GM18511 (cell line): Measurements from ENCODE around the gene COPB2.
A peak's percentile ranks its signal among the peaks of the same experiment; 100 is the strongest.
"Not testable (repeated sequence)": the region's sequence is repeated elsewhere in the genome, so short reads cannot be mapped to it uniquely, and the experiment has no call there.

Experiments used
- ATAC-seq: cut with Tn5 transposase; IDR thresholded peaks from one replicate; pipeline ENCODE4 v1.9.1; 2021; ENCODE audit warnings: mild to moderate bottlenecking, moderate library complexity; ENCODE audit not compliant: unreplicated experiment

The COPB2 gene

DNA sequence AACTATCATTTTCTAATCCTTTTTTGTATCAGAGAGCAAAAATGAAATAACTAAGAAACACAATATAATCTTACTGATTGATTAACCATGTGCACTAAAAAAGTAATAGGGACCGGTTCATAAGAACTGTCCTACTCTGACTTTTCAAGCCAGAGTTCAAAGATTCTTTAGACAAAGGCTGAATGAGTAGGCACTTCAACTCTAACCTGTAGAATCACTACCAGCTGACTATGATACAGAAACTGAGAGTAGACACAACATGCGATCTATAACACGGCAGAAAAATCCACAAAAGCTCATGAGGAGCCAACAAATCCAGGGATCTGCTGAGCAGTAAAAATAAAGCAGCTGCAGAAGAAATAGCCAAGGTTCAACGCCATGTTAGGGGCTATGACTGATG, 8.9 kb downstream of the COPB2 start:
- no peak for ATAC-seq

DNA sequence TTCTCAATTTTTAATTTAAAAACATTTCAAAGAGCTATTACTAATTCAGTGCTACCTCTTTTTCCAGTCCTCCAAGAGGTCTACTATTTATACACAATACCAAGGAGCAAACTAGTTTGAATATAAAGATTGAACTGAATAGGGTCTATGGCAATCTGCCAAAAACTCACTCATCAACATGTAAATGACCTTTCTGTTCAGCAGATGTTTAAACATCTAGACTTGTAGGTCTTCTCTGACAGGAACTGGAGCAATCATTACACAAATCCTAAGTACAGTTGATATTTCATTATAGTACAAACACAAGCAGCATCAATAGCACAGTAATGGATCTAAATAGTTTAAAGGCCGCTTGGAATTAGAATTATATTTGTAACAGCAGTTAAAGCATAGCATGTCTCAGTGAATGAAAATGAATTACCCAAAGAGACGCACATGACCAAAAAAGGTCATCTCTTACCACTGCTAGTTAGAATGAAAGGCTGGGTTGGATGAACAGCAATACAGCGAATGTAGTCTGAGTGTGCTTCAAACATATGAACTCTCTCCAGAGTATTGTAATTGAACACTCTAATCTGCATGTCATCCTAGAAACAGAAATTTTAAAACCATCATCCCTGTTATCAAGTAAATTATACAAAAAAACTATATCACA, 10.7 kb downstream of the COPB2 start:
- ATAC-seq = no peak

DNA sequence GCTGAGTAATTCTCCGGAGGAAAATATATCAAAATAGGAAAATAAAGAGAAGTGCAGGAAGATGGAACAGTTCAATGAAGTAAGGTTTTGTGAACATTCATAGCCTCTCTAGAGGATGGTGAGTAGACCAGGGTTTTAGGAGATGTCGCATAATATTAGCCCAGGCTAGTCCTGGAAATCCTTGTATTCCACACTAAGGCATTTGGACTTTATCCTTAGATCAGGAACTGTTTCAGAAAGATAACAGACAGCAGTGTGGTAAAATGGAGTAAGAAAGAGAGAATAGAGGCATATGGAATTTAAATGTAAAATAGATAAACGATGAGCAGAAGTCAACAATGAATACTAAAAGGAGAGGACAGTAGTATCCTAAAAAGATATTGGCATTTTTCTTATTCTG, 12.1 kb downstream of the COPB2 start:
- ATAC-seq = no peak

DNA sequence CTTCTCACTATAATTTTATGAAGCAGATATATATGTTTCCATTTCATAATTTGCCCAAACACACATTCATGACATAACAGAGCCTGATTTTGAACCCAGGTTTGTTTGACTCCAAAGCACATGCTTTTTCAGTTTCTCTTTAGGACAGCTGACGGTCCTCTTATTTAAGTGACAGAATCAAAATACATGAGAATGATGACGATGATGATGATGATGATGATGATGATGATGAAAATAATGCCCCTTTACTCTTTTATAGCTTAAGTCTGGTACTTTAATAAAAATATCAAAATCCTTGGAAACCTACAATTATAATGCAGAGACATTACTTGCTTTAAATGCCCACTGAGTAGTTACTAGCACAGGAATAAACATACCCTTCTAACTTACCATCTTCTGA, 15.3 kb downstream of the COPB2 start:
- ATAC-seq = no peak

DNA sequence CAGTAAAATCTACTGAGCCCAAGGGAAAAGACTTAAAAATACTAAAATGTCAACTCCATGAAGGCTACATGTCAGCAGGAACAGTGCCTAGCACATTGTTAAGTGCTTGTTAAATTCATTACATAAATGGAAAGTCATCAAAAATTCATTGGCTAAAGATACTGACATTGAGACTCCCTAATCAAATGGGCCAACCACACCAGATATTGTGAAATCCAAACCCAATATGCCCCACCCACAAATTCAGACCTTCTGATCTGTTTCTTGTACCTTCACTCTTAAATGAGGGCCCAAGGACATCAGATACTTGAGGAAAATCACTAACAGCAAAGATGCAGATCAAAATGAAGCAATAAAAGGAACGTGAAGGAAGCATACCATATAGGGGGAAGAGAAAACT, 24.9 kb downstream of the COPB2 start:
- ATAC-seq = no peak

DNA sequence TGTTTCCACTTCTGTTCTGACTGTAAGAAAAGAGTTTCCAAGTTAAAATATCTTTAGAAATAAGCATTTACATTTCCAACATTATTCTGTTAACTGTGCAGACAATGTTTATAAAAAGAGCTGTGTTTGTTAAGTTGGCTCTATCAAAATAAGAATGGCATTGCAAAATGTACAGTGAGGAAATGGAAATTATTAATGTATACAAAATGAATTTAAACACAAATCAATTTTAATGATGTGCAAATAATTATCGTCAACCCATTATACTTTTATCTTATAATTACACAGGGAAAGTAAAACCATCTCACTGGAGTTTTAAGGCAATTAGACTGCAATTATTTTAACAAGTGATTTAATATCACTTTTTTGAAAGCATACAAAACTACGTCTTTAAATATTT, 28.2 kb downstream of the COPB2 start:
- no peak for ATAC-seq

DNA sequence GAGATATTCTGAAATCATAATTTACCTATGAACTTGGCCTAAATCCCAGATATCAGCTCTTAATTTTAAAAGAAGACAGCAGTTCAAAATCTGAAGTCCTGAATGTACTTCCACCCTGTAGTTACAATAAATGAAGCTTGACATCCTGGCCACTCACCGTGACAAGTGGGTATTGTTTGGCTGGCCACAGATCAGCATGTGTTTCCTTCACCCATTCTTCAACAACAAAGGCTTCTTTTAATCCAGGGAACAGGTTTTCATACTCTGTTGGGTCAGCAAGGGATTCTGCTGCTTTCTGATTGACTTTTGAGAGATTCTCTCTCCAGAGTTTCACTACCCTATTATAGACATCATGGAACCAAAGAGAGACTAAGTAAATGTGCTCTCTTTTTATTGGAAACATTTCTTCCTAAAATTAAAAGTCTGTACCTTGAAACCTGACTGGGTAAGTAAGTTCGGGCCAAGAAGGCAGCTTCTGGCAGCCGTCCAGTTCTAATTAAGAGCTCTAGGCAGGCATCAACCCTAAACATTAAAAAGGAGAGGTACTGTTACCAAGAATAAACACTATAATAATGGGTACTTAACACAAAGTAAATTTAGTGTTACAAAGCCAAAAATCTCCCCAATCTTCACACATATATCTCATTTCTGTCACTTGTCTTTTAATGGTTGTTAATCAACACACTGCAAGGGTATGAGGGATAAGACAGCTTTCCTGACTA, 30.4 kb downstream of the COPB2 start:
- ATAC-seq = no peak

DNA sequence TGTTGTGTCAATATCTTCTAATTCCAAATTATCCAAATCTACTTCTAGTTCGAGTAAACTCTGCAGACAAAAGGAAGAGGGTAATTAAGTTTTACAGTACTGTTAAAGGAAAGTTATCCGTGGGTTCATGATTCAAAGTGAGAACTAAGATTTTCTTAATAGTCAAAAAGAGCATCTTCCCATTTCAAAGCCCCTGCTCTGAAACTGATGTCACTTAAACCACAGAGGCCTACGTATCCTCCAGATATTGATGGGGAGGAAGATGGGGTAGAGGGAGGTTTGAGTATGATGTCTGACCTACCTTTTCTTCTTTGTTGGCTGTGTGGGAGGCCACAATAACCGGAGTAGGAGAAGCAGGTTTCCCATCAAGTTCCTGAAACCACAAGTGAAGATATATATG, 31.5 kb downstream of the COPB2 start:
- ATAC-seq = peak; percentile 59

DNA sequence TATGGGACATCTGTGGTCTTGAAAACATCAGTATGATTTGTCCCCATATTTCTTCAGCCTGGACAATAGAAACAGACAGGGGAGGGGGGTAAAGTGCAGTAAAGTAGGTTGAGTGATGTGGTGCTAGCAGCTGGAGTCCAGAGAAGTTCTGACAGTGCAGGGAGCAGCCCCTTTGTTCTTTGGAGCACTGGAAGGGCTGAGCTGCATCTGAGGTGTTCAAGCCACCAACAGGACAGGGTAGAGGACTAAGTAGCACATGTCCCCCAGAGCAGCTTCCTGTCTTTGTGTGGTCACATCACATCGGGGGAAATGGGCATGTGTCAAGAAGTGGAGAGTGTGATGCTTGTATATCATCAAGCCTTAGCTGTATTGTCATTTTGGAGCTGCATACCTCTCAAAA, 33.6 kb downstream of the COPB2 start:
- ATAC-seq = no peak

DNA sequence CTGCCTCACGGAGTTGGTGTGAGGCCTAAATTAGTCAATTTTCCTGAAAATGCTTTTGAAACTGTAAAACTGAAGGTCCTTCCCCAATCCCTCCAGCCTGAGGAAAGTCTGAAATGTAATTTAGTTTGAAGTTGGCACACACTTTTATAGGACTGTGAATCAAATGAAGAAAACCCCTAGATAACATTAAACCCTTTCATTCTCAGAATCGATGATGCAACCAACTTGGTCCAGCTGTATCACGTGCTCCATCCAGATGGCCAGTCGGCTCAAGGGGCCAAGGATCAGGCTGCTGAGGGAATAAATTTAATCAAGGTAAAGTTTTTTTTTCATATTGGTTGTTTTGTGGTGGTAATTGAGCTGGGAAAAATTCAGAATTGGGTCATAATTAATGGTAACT, 34.0 kb downstream of the COPB2 start:
- ATAC-seq = no peak

DNA sequence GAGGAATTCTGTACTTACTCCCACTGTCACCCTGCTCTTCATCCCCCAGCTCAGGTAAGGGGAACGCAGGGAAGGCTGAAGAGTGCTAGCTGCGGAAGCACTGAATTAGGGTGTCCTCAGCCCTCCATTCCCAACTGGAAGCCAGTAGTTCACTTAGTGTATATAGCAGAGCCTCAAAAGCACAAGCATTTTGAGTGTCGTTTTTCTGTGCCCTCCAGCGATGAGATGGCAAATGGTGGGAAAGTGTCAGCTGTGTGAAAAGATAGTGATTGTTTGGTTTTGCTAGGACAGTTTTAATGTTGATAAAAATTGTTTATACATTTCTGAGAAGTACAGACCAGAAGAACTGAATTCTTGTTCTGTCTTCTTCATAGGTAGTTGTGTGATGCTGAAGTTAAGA, 34.8 kb downstream of the COPB2 start:
- ATAC-seq = no peak

DNA sequence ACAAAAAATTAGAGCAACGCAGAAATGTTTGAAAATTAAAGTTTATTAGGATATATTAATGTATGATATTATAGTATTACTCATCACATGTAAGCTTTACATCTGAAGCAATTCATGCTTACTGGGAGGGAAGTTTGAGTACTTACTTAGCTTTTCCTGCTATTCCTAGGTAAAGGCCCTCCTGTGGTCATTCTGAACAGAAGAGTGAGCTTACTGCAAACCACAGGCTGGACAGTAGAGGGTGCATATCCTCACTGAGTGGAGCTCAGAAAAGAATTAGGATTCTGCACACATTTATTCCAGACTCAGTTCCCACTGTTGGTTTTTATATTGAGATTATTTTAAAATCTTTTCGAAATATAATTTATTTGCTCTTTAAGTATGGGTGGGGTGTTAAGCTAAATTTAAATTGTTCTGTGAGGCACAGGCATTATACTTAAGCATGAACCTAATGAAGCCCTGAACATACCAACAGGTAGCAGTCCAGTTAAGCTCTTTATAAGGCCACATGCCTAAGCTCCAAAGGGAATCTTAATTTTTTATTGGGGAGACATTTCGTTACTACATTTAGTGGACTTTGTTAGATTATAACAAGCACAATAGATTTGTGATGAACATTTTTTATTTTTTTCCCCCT, 35.4 kb downstream of the COPB2 start:
- no peak for ATAC-seq

DNA sequence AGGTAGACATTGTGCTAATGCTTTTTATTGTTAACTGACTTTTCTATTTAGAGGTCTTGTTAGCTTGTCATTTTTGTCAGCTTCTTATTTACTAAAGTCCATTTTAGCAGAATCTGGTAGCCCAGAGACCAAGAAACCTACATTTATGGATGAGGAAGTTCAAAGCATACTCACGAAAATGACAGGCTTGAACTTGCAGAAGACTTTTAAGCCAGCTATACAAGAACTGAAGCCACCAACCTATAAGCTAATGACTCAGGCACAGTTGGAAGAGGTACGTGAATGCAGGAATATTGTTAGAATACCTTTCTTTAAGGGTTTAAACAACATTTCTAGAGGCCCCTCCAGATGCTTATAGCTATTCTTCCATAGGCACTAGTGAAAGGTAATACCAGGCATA, 42.7 kb downstream of the COPB2 start:
- no peak for ATAC-seq

DNA sequence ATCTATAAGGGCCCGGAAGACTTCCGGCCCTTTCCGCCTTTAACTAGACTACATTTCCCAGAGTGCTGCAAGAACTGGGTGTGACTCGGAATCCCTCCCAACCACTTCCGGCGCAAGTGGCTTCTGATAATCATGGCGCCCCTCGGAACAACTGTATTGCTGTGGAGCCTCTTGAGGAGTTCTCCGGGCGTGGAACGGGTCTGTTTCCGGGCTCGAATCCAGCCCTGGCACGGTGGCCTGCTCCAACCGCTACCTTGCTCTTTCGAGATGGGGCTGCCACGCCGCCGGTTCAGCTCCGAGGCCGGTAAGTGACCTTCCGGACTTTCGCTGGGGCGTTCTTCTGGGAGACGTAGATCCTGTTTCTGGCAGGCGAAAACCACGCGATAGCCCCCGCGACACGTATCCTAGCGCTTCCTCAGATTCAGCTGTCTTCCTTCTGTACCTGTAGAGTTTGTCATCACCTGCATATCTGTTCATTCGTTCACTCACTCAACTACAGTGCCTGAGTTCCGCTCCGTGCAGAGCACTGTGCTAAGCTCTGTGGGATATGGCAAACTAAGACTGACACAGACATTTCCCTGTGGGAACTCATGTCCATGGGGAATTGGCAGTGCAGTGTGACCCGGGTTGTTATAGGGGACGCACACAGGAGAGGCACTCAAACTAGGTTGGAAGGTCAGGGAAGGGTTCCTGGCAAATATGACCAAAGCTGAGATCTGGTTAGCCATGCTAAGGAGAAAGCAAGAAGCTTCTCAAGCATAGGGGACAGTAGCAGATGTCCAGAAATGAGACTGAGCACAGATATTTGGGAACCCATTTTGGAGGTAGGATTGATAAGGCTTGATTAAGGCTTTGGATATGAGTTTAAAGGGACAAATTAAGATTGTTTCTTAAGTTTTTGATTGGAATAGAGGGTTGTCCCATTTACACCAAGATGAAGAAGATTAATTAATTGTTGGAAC, 45.3 kb downstream of the COPB2 start, which contains the start of gene MRPS22:
Gene MRPS22, plus strand, starts transcription at position 126 of the 962 bp plus-strand sequence. Its CDS starts 7 bp downstream, at position 133.
- peak; percentile 99 for ATAC-seq

DNA sequence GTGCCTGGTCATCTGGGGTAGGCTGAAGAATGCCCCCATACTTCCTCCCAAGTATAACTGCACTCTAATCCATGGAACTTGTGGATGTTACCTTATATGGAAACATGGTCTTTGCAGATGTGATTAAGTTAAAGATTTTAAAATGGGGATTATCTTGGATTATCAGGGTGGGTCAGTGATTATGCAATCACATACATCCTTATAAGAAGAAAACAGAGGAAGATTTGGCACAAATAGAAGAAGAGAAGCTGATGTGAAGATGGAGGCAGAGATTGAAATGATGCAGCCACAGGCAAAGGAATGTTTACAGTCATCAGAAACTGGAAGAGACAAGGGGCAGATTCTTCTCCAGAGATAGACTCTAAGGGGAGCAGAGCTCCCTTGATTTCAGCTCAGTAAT, 47.4 kb downstream of the COPB2 start:
- no peak for ATAC-seq

DNA sequence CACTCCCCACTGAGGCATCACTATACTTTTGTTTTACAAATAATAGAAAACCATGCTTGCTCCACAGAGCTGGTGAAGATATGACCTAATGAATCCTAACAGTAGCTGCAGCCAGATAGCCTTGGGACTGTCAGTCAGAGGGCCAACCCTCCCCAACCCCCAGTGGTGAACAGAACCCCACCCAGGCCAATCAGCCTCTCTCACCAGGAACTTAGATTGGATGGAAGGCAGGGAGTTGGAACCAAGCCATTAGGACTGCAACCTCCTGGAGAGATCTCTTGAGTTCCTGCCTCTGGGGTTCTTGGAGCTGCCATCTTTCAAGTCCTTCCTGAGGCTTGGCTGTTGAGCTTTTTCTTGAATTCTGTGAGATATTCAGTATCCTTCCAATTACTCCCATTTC, 48.7 kb downstream of the COPB2 start:
- ATAC-seq = no peak

DNA sequence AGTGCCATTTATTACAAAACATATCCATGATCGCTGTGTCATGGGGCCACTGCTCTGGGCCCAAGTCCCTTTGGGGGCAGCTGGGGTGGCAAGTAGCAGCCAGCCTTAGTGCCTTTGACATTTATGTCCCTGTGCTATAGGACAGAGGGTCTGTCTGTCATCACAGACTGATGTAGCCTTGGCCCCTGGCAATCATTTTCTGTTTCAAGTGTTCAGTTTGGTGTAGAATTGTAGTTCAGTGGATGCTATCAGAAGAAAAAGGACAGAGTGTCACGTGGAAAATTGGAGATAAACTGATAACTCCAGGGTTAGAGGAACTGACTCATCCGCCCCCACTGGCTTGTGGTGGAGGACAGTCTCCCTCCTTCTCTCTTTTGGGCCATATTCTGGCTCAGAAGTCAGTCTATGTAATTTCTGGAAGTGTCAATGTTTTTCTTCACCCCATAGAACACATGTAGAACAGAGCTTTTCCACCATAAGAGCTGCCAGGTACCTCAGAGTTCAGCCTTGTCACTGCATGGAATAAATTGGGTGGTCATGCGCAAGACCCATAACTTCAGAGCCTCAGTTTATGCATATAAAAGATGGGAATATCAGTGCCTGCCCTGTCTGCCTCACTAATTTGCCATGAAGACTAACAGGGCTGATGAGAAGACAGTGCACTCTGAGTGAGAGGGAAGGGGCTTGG, 50.1 kb downstream of the COPB2 start:
- no peak for ATAC-seq

DNA sequence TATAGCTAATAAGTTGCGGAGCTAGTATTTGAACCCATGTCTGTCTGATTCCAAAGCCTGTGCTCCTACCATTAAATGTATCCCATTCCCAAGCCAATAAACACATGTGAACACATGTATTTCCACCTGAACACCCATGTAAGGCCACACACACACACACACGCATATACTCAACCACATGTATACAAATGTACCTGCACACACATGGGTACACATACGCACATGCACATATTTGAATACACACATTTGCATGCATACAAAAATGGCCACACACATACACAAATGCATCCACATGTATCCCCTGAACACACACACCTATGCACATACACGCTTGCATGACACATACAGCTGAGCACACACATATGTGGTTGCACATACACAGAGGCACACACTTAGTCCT, 51.0 kb downstream of the COPB2 start:
- no peak for ATAC-seq

DNA sequence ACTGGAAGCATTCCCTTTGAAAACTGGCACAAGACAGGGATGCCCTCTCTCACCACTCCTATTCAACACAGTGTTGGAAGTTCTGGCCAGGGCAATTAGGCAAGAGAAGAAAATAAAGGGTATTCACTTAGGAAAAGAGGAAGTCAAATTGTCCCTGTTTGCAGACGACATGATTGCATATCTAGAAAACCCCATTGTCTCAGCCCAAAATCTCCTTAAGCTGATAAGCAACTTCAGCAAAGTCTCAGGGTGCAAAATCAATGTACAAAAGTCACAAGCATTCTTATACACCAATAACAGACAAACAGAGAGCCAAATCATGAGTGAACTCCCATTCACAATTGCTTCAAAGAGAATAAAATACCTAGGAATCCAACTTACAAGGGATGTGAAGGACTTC, 54.8 kb downstream of the COPB2 start:
- ATAC-seq = not testable (repeated sequence)

DNA sequence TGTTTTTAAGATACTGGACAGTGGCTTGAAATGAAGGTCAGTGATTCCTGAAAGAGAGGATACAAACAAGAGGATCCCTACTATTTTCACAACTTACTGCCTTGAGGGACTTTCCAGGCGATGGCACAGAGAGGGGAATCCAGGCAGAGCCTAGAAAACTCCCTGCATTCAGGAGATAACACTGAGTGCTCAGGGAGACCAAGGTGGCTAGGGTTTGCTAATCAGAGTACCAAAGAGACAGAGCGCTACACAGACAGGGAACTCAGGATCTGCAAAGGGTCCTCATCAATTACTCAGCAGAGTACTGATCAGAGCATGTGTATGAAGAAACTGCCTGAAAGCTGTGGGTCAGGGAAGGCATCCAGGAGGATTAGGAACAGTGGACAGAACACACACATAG, 57.4 kb downstream of the COPB2 start:
- ATAC-seq = no peak
